ENCODE results near the gene ANO6.

DNA sequence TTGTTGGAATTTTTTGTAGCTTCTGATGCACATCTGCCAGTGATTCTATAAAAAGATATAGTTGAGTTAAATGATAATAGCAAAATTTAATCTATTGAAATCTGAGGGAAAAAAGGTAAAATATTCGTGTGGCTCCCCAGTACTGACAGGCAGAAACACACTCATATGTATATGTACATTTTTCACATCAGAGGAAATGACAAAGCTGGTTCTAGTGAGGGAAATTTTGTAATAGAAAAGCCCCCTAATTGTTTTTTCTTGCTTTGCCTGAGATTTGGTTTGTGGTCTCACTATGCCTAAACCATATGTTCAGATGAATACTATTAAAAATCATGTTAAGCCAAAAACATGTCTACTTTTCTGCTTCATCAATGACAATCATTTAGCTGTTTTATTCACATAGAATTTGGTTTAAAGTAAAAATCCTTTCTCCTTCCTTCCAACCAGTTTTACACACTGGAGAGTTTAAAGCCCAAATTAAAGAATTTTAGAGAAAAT is 203.5 kb downstream of the ANO6 start:
- TF ChIP-seq POLR2A (IDR thresholded peaks at IDR 0.05; ENCODE audit: low read depth, low read length) (no peak), CTCF (conservative IDR thresholded peaks at IDR 0.05; ENCODE audit: low read depth, low read length) (no peak), CEBPB (IDR thresholded peaks at IDR 0.05; ENCODE audit: low read depth, low read length) (no peak), RFX5 (IDR thresholded peaks at IDR 0.05; ENCODE audit: low read depth, low read length) (no peak), MAFK (IDR thresholded peaks at IDR 0.05; ENCODE audit: low read depth, low read length) (no peak), RAD21 (IDR thresholded peaks at IDR 0.05; ENCODE audit: low read length) (no peak), MXI1 (IDR thresholded peaks at IDR 0.05; ENCODE audit: borderline replicate concordance, low read depth, low read length) (no peak)
- TF ChIP-seq, protein P1, sequence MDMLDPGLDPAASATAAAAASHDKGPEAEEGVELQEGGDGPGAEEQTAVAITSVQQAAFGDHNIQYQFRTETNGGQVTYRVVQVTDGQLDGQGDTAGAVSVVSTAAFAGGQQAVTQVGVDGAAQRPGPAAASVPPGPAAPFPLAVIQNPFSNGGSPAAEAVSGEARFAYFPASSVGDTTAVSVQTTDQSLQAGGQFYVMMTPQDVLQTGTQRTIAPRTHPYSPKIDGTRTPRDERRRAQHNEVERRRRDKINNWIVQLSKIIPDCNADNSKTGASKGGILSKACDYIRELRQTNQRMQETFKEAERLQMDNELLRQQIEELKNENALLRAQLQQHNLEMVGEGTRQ (IDR thresholded peaks at IDR 0.05; ENCODE audit: low read depth, low read length) = no peak

Measured in IMR-90 (cell line).